Endothelial cell of umbilical vein (primary cell): ENCODE results near the gene RAB9B. TPM values are rescaled to one million over a fixed set of nuclear protein-coding genes. Genes with fewer than 3 reads are reported as not detected.

Experiments
- BruUV-seq: library from RNA; stranded (reverse); fragments of 400-500 nt; replicated peaks from 2 replicates; lab custom pipeline; 2021; lab: Mats Ljungman, UMichigan
- CTCF ChIA-PET: fragments of 300-600, 350-600 bp; sonication (Branson Sonifier 250); formaldehyde crosslinking; loops from one replicate; lab custom pipeline; 2021; ENCODE audit warnings: antibody characterized with exemption, inconsistent platforms; lab: Charles Lee
- POLR2A ChIA-PET: fragments of 300-600, 350-600 bp; sonication (Branson Sonifier 250); formaldehyde crosslinking; loops from one replicate; lab custom pipeline; 2021; ENCODE audit warnings: antibody characterized with exemption, inconsistent platforms; lab: Charles Lee
- DNase-seq: peaks from one replicate; pipeline ENCODE4 v3.0.0-alpha.2; 2011; ENCODE audit warnings: low read depth, low spot score
- FAIRE-seq: peaks from 2 replicates; lab custom pipeline; 2011; peaks lifted over from hg19 to GRCh38; lab: Jason Lieb, UNC
- H2AFZ ChIP-seq: 2 replicates; pipeline ENCODE4 v1.6.0; 2012; ENCODE audit warnings: low read depth, low read length, control low read depth, inconsistent platforms
- H3K27ac ChIP-seq: 2 replicates; pipeline ENCODE4 v1.5.1; 2011; ENCODE audit warnings: low read depth, mild to moderate bottlenecking, control low read depth, low read length, moderate library complexity; ENCODE audit not compliant: insufficient read depth
- H3K27me3 ChIP-seq, 2 experiments: 2 replicates each; pipeline versions ENCODE4 v1.6.0 to v1.6.1; 2011; ENCODE audit warnings: low read length in 2 of 2, mixed read lengths in 1 of 2; ENCODE audit not compliant: control insufficient read depth in 2 of 2, insufficient read depth in 2 of 2
- H3K36me3 ChIP-seq, 2 experiments: 2 replicates in 1 of 2; 3 replicates in 1 of 2; pipeline ENCODE4 v1.5.1; 2011; ENCODE audit warnings: low read length in 2 of 2, mild to moderate bottlenecking in 1 of 2, moderate library complexity in 1 of 2; ENCODE audit not compliant: control insufficient read depth in 2 of 2, insufficient read depth in 2 of 2; ENCODE audit errors: extremely low read depth in 1 of 2
- H3K4me1 ChIP-seq: 3 replicates; pipeline ENCODE4 v1.5.1; 2011; ENCODE audit warnings: mild to moderate bottlenecking, low read length; ENCODE audit not compliant: control insufficient read depth, insufficient read depth; ENCODE audit errors: extremely low read depth
- H3K4me2 ChIP-seq: 2 replicates; pipeline ENCODE4 v1.6.1; 2011; ENCODE audit warnings: low read length, control low read depth, mixed read lengths; ENCODE audit not compliant: insufficient read depth
- H3K4me3 ChIP-seq, 3 experiments: fragments of 200-600 bp in 1 of 3; sonication (generic), shearing (Covaris generic) in 1 of 3; replicated peaks in 1 of 3; 2 replicates each; pipeline ENCODE4 v1.5.1; 2011 to 2016; ENCODE audit warnings: control low read depth in 3 of 3, low read length in 3 of 3, mild to moderate bottlenecking in 2 of 3, inconsistent platforms in 1 of 3, low read depth in 1 of 3, moderate library complexity in 1 of 3; ENCODE audit not compliant: insufficient read depth in 1 of 3
- H3K79me2 ChIP-seq: 2 replicates; pipeline ENCODE4 v1.6.0; 2012; ENCODE audit warnings: low read length, inconsistent platforms; ENCODE audit not compliant: control insufficient read depth, insufficient read depth
- H3K9ac ChIP-seq: replicated peaks from 2 replicates; pipeline ENCODE3; 2011; ENCODE audit warnings: low read length, control low read depth; ENCODE audit not compliant: insufficient read depth; ENCODE audit errors: extremely low read depth
- H3K9me1 ChIP-seq: replicated peaks from 3 replicates; pipeline ENCODE4 v1.6.0; 2011; ENCODE audit warnings: mild to moderate bottlenecking, low read length; ENCODE audit not compliant: control insufficient read depth, insufficient read depth; ENCODE audit errors: extremely low read depth
- H3K9me3 ChIP-seq: replicated peaks from 2 replicates; pipeline ENCODE4 v1.5.1; 2012; ENCODE audit warnings: low read length, inconsistent platforms; ENCODE audit not compliant: control insufficient read depth, insufficient read depth
- H4K20me1 ChIP-seq: replicated peaks from 2 replicates; pipeline ENCODE3; 2011; ENCODE audit warnings: mild to moderate bottlenecking, low read length; ENCODE audit not compliant: control insufficient read depth, insufficient read depth; ENCODE audit errors: extremely low read depth
- CTCF ChIP-seq, 2 donors: IDR thresholded peaks; 1 replicate in 1 of 2; 2 replicates in 1 of 2; pipeline ENCODE4 v1.5.1; 2011; ENCODE audit warnings: low read length in 2 of 2, mild to moderate bottlenecking in 2 of 2, moderate library complexity in 2 of 2, control low read depth in 1 of 2, inconsistent platforms in 1 of 2, low read depth in 1 of 2; ENCODE audit not compliant: insufficient read depth in 1 of 2; ENCODE audit errors: extremely low read depth in 1 of 2
- EZH2 ChIP-seq: IDR thresholded peaks from 2 replicates; pipeline ENCODE4 v1.6.1; 2012; ENCODE audit warnings: borderline replicate concordance, low read depth, mild to moderate bottlenecking, moderate library complexity, low read length, inconsistent platforms; ENCODE audit not compliant: severe bottlenecking
- FOS ChIP-seq: IDR thresholded peaks from 2 replicates; pipeline ENCODE4 v1.6.1; 2011; ENCODE audit warnings: mild to moderate bottlenecking, low read length, moderate library complexity, borderline replicate concordance; ENCODE audit not compliant: insufficient read depth
- GATA2 ChIP-seq: IDR thresholded peaks from 2 replicates; pipeline ENCODE4 v1.7.0; 2011; ENCODE audit warnings: low read depth, mild to moderate bottlenecking, moderate library complexity, mixed read lengths, low read length; ENCODE audit not compliant: insufficient read length, insufficient read depth
- JUN ChIP-seq: IDR thresholded peaks from 2 replicates; pipeline ENCODE4 v1.6.1; 2011; ENCODE audit warnings: borderline replicate concordance, low read depth; ENCODE audit not compliant: insufficient read length, insufficient read depth
- MAX ChIP-seq: IDR thresholded peaks from 2 replicates; pipeline ENCODE4 v1.6.1; 2011; ENCODE audit not compliant: insufficient read depth, insufficient read length
- MYC ChIP-seq: IDR thresholded peaks from one replicate; pipeline ENCODE4 v1.6.1; 2011; ENCODE audit warnings: mild to moderate bottlenecking, low read depth, low read length
- POLR2A ChIP-seq: IDR thresholded peaks from 2 replicates; pipeline ENCODE4 v1.6.1; 2012; ENCODE audit warnings: low read depth, mild to moderate bottlenecking, control low read depth, low read length
- POLR2AphosphoS5 ChIP-seq: IDR thresholded peaks from 2 replicates; pipeline ENCODE4 v1.6.1; 2012; ENCODE audit warnings: low read depth, mild to moderate bottlenecking, control low read depth, low read length, moderate library complexity; ENCODE audit not compliant: insufficient read depth
- dilution Hi-C: fragments of 300-500 bp; cut with MboI; formaldehyde crosslinking; loops from one replicate; pipeline ENCODE4 v1.15.0; 2019; ENCODE audit warnings: low sequenced_read_pairs; ENCODE audit not compliant: extremely low pct_ligation_motif_present
- intact Hi-C: fragments of 100-400 bp; cut with micrococcal nuclease; formaldehyde crosslinking; loops from one replicate; pipeline ENCODE4 v1.10.0; 2022
- polyA plus RNA-seq, 4 experiments: library from polyadenylated mRNA; depleted of rRNA in 3 of 4; stranded (reverse) in 3 of 4; unstranded in 1 of 4; fragments of >200 nt; gene quantifications; 2 replicates each; pipeline versions ENCODE4 v1.2.1 to v1.2.3, GENCODE V29; 2011 to 2012; ENCODE audit warnings: missing spikeins in 1 of 4
- total RNA-seq: library from RNA; stranded (reverse); gene quantifications from 2 replicates; pipeline ENCODE4 v1.2.3, GENCODE V29; 2021

RAB9B gene
- total and polyA plus RNA-seq, 2 donors (not counting 3 experiments of a cell fraction or from before 2014, with no cell fraction given) = 0.18 to 0.55 TPM

- Histone ChIP-seq H2AFZ (no peak overlapping the region), H3K27me3 (no peaks in the 10 kb centered on the region), H3K4me3 (no peak overlapping the region), H3K79me2 (no peaks in the 10 kb centered on the region), H3K9ac (no peak overlapping the region), H3K27ac (no peak overlapping the region), H4K20me1 (no peaks in the 10 kb centered on the region), H3K36me3 (no peaks in the 10 kb centered on the region), H3K4me2 (no peak overlapping the region), H3K4me1 (no peaks in the 10 kb centered on the region), H3K9me3 (no peaks in the 10 kb centered on the region), H3K9me1 (no peaks in the 10 kb centered on the region)
- BruUV-seq = no TSS peak
- ChIA-PET CTCF (interaction anchor here (0.6 to 1.5 kb wide), 2 partner anchors 109 to 286 kb away, joined by 3 to 6 read pairs; no protein-coding TSS in a partner anchor), POLR2A (no interaction called here)
- no peak for TF ChIP-seq CTCF (IDR thresholded peaks at IDR 0.05; ENCODE audit: extremely low read depth in 1 of 2, insufficient read depth in 1 of 2, low read depth in 1 of 2, low read length in 2 of 2)
- TF ChIP-seq MAX = no peak
- no peak for TF ChIP-seq GATA2
- no peak for TF ChIP-seq FOS
- TF ChIP-seq POLR2AphosphoS5 = no peak
- TF ChIP-seq EZH2 = no peak
- no peak for TF ChIP-seq JUN
- TF ChIP-seq MYC = no peak
- TF ChIP-seq POLR2A = no peak
- intact Hi-C loops (no loop called here), dilution Hi-C loops (no loop called here)
- FAIRE-seq (no peak), DNase-seq (no peak)
Observed at GRCh38 chrX:103818842-103819619, 13.0 kb downstream of the RAB9B start.
